ENCODE measurements around the gene CARD11. TPM values are rescaled to one million over a fixed set of nuclear protein-coding genes. Genes with fewer than 3 reads are reported as not detected.
A peak's percentile ranks its signal among the peaks of the same experiment; 100 is the strongest.

Gene CARD11
- total and polyA plus RNA-seq, 4 donors, result 0.77 to 1.2 (median 1.1) TPM

GRCh38 chr7:2934984-2935740 is 108.5 kb downstream of the CARD11 start:
- Histone ChIP-seq H3K4me3 (ENCODE audit: low read depth, low read length) (no peak overlapping the region), H3K27me3 (ENCODE audit: control insufficient read depth, insufficient read depth, low read length) (peaks cover 2% of the 10 kb centered on the region), H3K27ac (ENCODE audit: low read depth, low read length) (no peak overlapping the region), H3K9me3 (ENCODE audit: control insufficient read depth, insufficient read depth, low read length) (no peaks in the 10 kb centered on the region), H3K36me3 (ENCODE audit: control insufficient read depth, insufficient read depth, low read length) (peaks cover 2% of the 10 kb centered on the region), H3K4me1 (ENCODE audit: control insufficient read depth, insufficient read depth, low read length) (peaks cover 24% of the 10 kb centered on the region)
- peak in 1 of 6 donors; percentile 42 for DNase-seq (ENCODE audit: low read depth in 4 of 6, low spot score in 6 of 6)
- WGBS (ENCODE audit: insufficient coverage), result 76% methylated on average over 19 of the region's 20 CpGs

GRCh38 chr7:2934211-2934731 is 109.4 kb downstream of the CARD11 start:
- Histone ChIP-seq H3K9me3 (ENCODE audit: control insufficient read depth, insufficient read depth, low read length) (no peaks in the 10 kb centered on the region), H3K36me3 (ENCODE audit: control insufficient read depth, insufficient read depth, low read length) (peaks cover 2% of the 10 kb centered on the region), H3K27me3 (ENCODE audit: control insufficient read depth, insufficient read depth, low read length) (peaks cover 4% of the 10 kb centered on the region), H3K4me3 (ENCODE audit: low read depth, low read length) (no peak overlapping the region), H3K27ac (ENCODE audit: low read depth, low read length) (no peak overlapping the region), H3K4me1 (ENCODE audit: control insufficient read depth, insufficient read depth, low read length) (peaks cover 33% of the 10 kb centered on the region)
- whole genome bisulfite sequencing (ENCODE audit: insufficient coverage), result 92% methylated on average over 11 of the region's 15 CpGs
- no peak for DNase-seq (ENCODE audit: low read depth in 4 of 6, low spot score in 6 of 6)

- peaks cover 40% of the 10 kb centered on the region for H3K4me1 ChIP-seq (ENCODE audit: control insufficient read depth, insufficient read depth, low read length)
- H3K36me3 ChIP-seq (ENCODE audit: control insufficient read depth, insufficient read depth, low read length), result peaks cover 2% of the 10 kb centered on the region
- H3K4me3 ChIP-seq (ENCODE audit: low read depth, low read length), result no peak overlapping the region
- DNase-seq (ENCODE audit: low read depth in 4 of 6, low spot score in 6 of 6), result peak in 2 of 6 donors; percentile 65 to 79
- no peak overlapping the region for H3K27ac ChIP-seq (ENCODE audit: low read depth, low read length)
- H3K9me3 ChIP-seq (ENCODE audit: control insufficient read depth, insufficient read depth, low read length), result no peaks in the 10 kb centered on the region
- 50% methylated on average over 25 of the region's 33 CpGs for WGBS (ENCODE audit: insufficient coverage)
- peaks cover 2% of the 10 kb centered on the region for H3K27me3 ChIP-seq (ENCODE audit: control insufficient read depth, insufficient read depth, low read length)
Measured at GRCh38 chr7:2932402-2933251, 111.0 kb downstream of the CARD11 start.

- Histone ChIP-seq H3K27ac (ENCODE audit: low read depth, low read length) (no peak overlapping the region), H3K4me3 (ENCODE audit: low read depth, low read length) (no peak overlapping the region), H3K4me1 (ENCODE audit: control insufficient read depth, insufficient read depth, low read length) (peaks cover 40% of the 10 kb centered on the region), H3K27me3 (ENCODE audit: control insufficient read depth, insufficient read depth, low read length) (peaks cover 2% of the 10 kb centered on the region), H3K36me3 (ENCODE audit: control insufficient read depth, insufficient read depth, low read length) (peaks cover 2% of the 10 kb centered on the region), H3K9me3 (ENCODE audit: control insufficient read depth, insufficient read depth, low read length) (no peaks in the 10 kb centered on the region)
- over 99% methylated on average over 9 of the region's 9 CpGs for WGBS (ENCODE audit: insufficient coverage)
- no peak for DNase-seq (ENCODE audit: low read depth in 4 of 6, low spot score in 6 of 6)
Measured at GRCh38 chr7:2931034-2931415, 112.6 kb downstream of the CARD11 start.

GRCh38 chr7:2930310-2931033 is 113.2 kb downstream of the CARD11 start:
- Histone ChIP-seq H3K27ac (ENCODE audit: low read depth, low read length) (no peak overlapping the region), H3K4me1 (ENCODE audit: control insufficient read depth, insufficient read depth, low read length) (peaks cover 40% of the 10 kb centered on the region), H3K9me3 (ENCODE audit: control insufficient read depth, insufficient read depth, low read length) (no peaks in the 10 kb centered on the region), H3K4me3 (ENCODE audit: low read depth, low read length) (no peak overlapping the region), H3K27me3 (ENCODE audit: control insufficient read depth, insufficient read depth, low read length) (peaks cover 2% of the 10 kb centered on the region), H3K36me3 (ENCODE audit: control insufficient read depth, insufficient read depth, low read length) (peaks cover 2% of the 10 kb centered on the region)
- no peak for DNase-seq (ENCODE audit: low read depth in 4 of 6, low spot score in 6 of 6)
- 92% methylated on average over 8 of the region's 13 CpGs for WGBS (ENCODE audit: insufficient coverage)

GRCh38 chr7:2929321-2930201 is 114.1 kb downstream of the CARD11 start:
- no peaks in the 10 kb centered on the region for H3K9me3 ChIP-seq (ENCODE audit: control insufficient read depth, insufficient read depth, low read length)
- H3K4me3 ChIP-seq (ENCODE audit: low read depth, low read length), result no peak overlapping the region
- peaks cover 2% of the 10 kb centered on the region for H3K27me3 ChIP-seq (ENCODE audit: control insufficient read depth, insufficient read depth, low read length)
- peak in 2 of 6 donors; percentile 33 to 60 for DNase-seq (ENCODE audit: low read depth in 4 of 6, low spot score in 6 of 6)
- no peak overlapping the region for H3K27ac ChIP-seq (ENCODE audit: low read depth, low read length)
- H3K4me1 ChIP-seq (ENCODE audit: control insufficient read depth, insufficient read depth, low read length), result peaks cover 36% of the 10 kb centered on the region
- WGBS (ENCODE audit: insufficient coverage), result 47% methylated on average over 17 of the region's 26 CpGs
- peaks cover 2% of the 10 kb centered on the region for H3K36me3 ChIP-seq (ENCODE audit: control insufficient read depth, insufficient read depth, low read length)

- Histone ChIP-seq H3K36me3 (ENCODE audit: control insufficient read depth, insufficient read depth, low read length) (no peaks in the 10 kb centered on the region), H3K4me3 (ENCODE audit: low read depth, low read length) (no peak overlapping the region), H3K27me3 (ENCODE audit: control insufficient read depth, insufficient read depth, low read length) (peaks cover 2% of the 10 kb centered on the region), H3K9me3 (ENCODE audit: control insufficient read depth, insufficient read depth, low read length) (no peaks in the 10 kb centered on the region), H3K4me1 (ENCODE audit: control insufficient read depth, insufficient read depth, low read length) (peaks cover 36% of the 10 kb centered on the region), H3K27ac (ENCODE audit: low read depth, low read length) (no peak overlapping the region)
- WGBS (ENCODE audit: insufficient coverage), result 40% methylated on average over 35 of the region's 35 CpGs
- DNase-seq (ENCODE audit: low read depth in 4 of 6, low spot score in 6 of 6), result peak in 4 of 6 donors; percentile 32 to 82 (median 52)
Measured at GRCh38 chr7:2928613-2929311, 114.9 kb downstream of the CARD11 start.

- Histone ChIP-seq H3K36me3 (ENCODE audit: control insufficient read depth, insufficient read depth, low read length) (no peaks in the 10 kb centered on the region), H3K9me3 (ENCODE audit: control insufficient read depth, insufficient read depth, low read length) (no peaks in the 10 kb centered on the region), H3K4me3 (ENCODE audit: low read depth, low read length) (no peak overlapping the region), H3K27ac (ENCODE audit: low read depth, low read length) (no peak overlapping the region), H3K4me1 (ENCODE audit: control insufficient read depth, insufficient read depth, low read length) (peaks cover 36% of the 10 kb centered on the region), H3K27me3 (ENCODE audit: control insufficient read depth, insufficient read depth, low read length) (peaks cover 2% of the 10 kb centered on the region)
- 83% methylated on average over 7 of the region's 10 CpGs for WGBS (ENCODE audit: insufficient coverage)
- DNase-seq (ENCODE audit: low read depth in 4 of 6, low spot score in 6 of 6), result no peak
Measured at GRCh38 chr7:2928256-2928612, 115.4 kb downstream of the CARD11 start.
